SK-N-MC (cell line): ENCODE results near the gene CEACAM6.

Source experiments
- DNase-seq: peaks from one replicate; pipeline ENCODE4 v3.0.0-alpha.2; 2011; ENCODE audit warnings: low read depth, low spot score
- H3K27ac ChIP-seq: fragments of 200-600 bp; sonication (generic); 2 replicates; pipeline ENCODE4 v1.5.1; 2016; ENCODE audit warnings: mixed run types
- H3K36me3 ChIP-seq: fragments of 200-600 bp; sonication (generic); 2 replicates; pipeline ENCODE4 v1.6.1; 2017; ENCODE audit warnings: antibody characterized with exemption, low read length, mixed read lengths; ENCODE audit not compliant: insufficient read depth
- H3K4me3 ChIP-seq: fragments of 200-600 bp; sonication (generic); 2 replicates; pipeline ENCODE4 v1.5.1; 2016
- H3K9ac ChIP-seq: fragments of 200-600 bp; sonication (generic); 2 replicates; pipeline ENCODE4 v1.8.0; 2017; ENCODE audit warnings: mixed run types, mixed read lengths; ENCODE audit not compliant: insufficient read length
- H3K9me3 ChIP-seq: fragments of 200-600 bp; sonication (generic); 2 replicates; pipeline ENCODE4 v1.6.1; 2017; ENCODE audit warnings: low read depth, mild to moderate bottlenecking, antibody characterized with exemption, low read length, moderate library complexity, mixed read lengths
- EZH2 ChIP-seq: fragments of 200-600 bp; sonication (generic); IDR thresholded peaks from one replicate; pipeline ENCODE4 v1.6.1; 2017; ENCODE audit warnings: antibody characterized with exemption
- FOXP2 ChIP-seq: optimal IDR thresholded peaks from 2 replicates; pipeline ENCODE3; 2011; ENCODE audit warnings: mild to moderate bottlenecking, moderate library complexity; ENCODE audit not compliant: insufficient read depth; ENCODE audit errors: extremely low read length, control extremely low read depth
- POLR2AphosphoS5 ChIP-seq: IDR thresholded peaks from 2 replicates; pipeline ENCODE4 v1.6.1; 2012; ENCODE audit warnings: mild to moderate bottlenecking, low read depth, low read length, borderline replicate concordance

CEACAM6 gene

DNA sequence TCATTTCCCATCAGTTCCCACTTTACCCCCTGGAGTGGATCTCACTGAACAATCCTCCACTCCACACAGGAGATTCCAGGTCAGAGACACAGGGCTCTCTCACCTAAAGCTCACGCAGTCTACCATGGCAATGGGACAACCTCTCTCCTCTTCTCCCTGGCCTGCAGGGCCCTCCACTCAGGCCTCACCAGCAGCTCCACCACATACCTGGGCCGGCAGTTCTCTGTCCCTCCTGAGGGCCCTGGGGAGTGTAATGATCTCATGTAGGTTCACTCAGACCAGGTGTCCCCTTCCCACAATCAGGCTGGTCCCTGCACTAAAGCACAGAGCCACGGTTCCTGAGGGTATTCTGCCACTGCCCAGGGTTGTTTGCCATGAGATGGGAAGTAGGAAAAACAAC, 56.7 kb downstream of the CEACAM6 start:
- no peak for DNase-seq
- no peak for TF ChIP-seq POLR2AphosphoS5
- TF ChIP-seq FOXP2: no peak
- TF ChIP-seq EZH2: no peak
- no peak overlapping the region for H3K27ac ChIP-seq
- H3K36me3 ChIP-seq: no peaks in the 10 kb centered on the region
- no peak overlapping the region for H3K4me3 ChIP-seq
- no peak overlapping the region for H3K9ac ChIP-seq
- H3K9me3 ChIP-seq: no peaks in the 10 kb centered on the region

DNA sequence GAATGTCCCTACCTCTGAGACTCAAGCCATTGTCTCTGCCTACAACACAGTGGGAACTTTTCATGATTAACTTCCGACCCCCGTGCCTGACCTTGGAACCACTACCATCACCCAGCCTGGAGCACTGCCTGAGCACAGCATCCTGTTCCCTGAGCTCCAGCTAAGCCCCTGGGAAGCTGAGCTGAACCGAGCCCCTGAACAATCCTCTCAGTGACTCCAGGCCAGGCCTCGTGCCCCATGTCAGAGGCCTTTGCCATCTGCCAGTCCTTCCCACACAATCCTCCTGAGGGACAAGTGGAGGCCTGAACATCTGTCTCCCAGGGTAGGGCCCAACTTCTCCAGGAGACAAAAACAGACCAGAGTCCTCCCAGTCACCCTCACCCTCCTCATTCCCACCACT, 58.6 kb downstream of the CEACAM6 start:
- Histone ChIP-seq H3K4me3 (no peak overlapping the region), H3K9me3 (no peaks in the 10 kb centered on the region), H3K27ac (no peak overlapping the region), H3K36me3 (no peaks in the 10 kb centered on the region), H3K9ac (no peak overlapping the region)
- TF ChIP-seq EZH2 (no peak), POLR2AphosphoS5 (no peak), FOXP2 (no peak)
- DNase-seq: no peak

- TF ChIP-seq FOXP2 (no peak), EZH2 (no peak), POLR2AphosphoS5 (no peak)
- H3K4me3 ChIP-seq: no peak overlapping the region
- no peaks in the 10 kb centered on the region for H3K36me3 ChIP-seq
- no peak overlapping the region for H3K27ac ChIP-seq
- no peak overlapping the region for H3K9ac ChIP-seq
- no peaks in the 10 kb centered on the region for H3K9me3 ChIP-seq
- no peak for DNase-seq
Measured at GRCh38 chr19:41815301-41815700, 60.0 kb downstream of the CEACAM6 start.

- TF ChIP-seq POLR2AphosphoS5 (no peak), FOXP2 (no peak), EZH2 (no peak)
- H3K27ac ChIP-seq: no peak overlapping the region
- no peak for DNase-seq
Measured at GRCh38 chr19:41816761-41817160, 61.4 kb downstream of the CEACAM6 start.

GRCh38 chr19:41821003-41821735, 65.8 kb downstream of the CEACAM6 start:
- no peak overlapping the region for H3K4me3 ChIP-seq
- no peak for TF ChIP-seq EZH2
- no peak for TF ChIP-seq FOXP2
- no peak for TF ChIP-seq POLR2AphosphoS5

More at GRCh38 chr19:41816761-41817160, 61.4 kb downstream of the CEACAM6 start:
- H3K9me3 ChIP-seq: no peaks in the 10 kb centered on the region
- no peaks in the 10 kb centered on the region for H3K36me3 ChIP-seq
- H3K9ac ChIP-seq: no peak overlapping the region
- H3K4me3 ChIP-seq: no peak overlapping the region

More at GRCh38 chr19:41821003-41821735, 65.8 kb downstream of the CEACAM6 start:
- H3K9ac ChIP-seq: no peak overlapping the region
- no peak overlapping the region for H3K27ac ChIP-seq
- H3K36me3 ChIP-seq: no peaks in the 10 kb centered on the region
- DNase-seq: peak; percentile 16
- H3K9me3 ChIP-seq: no peaks in the 10 kb centered on the region
